ENCODE data around the gene IGSF9. TPM values are rescaled to one million over a fixed set of nuclear protein-coding genes. Genes with fewer than 3 reads are reported as not detected.

The IGSF9 gene
- polyA plus RNA-seq, 1 donor from 2014 or later, result 11.8 TPM

DNA sequence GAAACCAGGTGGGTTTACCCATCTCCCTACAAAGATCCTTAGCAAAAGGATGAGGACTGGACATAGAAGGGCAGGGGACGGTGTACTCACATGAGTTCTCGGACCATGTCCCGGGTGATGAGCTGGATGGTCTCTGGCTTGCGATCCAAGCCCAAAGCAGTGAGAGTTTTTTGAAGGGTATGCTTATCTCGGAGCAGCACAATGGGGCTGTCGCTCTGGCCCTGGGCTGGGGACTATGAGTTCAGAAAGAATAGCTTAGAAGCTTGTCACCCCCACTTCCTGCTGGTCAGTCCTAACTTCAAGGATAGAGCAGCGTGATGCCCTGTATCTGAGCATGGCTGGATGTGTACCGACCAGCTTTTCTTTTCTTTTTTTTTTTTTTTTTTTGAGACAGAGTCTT lies 55.0 kb downstream of the IGSF9 start:
- Histone ChIP-seq H4K20me1 (ENCODE audit: insufficient read depth) (no peaks in the 10 kb centered on the region), H3K27me3 (ENCODE audit: insufficient read depth, low read depth, low read length) (no peaks in the 10 kb centered on the region), H3K9ac (ENCODE audit: low read length) (no peak overlapping the region), H3K4me2 (ENCODE audit: low read length) (no peak overlapping the region), H3K9me2 (ENCODE audit: insufficient read depth, low read length) (no peaks in the 10 kb centered on the region), H3K4me3 (ENCODE audit: low read length) (no peak overlapping the region), H2AFZ (ENCODE audit: low read depth, low read length) (no peak overlapping the region), H3K36me3 (ENCODE audit: insufficient read depth, low read length) (no peaks in the 10 kb centered on the region), H3K79me2 (replicated peaks; ENCODE audit: insufficient read depth, low read length) (no peaks in the 10 kb centered on the region), H3K27ac (ENCODE audit: low read length) (no peak overlapping the region), H3F3A (ENCODE audit: insufficient read depth, low read length, poor library complexity, severe bottlenecking) (no peaks in the 10 kb centered on the region), H3K9me3 (ENCODE audit: low read length) (no peaks in the 10 kb centered on the region)
- TF ChIP-seq, protein P1, sequence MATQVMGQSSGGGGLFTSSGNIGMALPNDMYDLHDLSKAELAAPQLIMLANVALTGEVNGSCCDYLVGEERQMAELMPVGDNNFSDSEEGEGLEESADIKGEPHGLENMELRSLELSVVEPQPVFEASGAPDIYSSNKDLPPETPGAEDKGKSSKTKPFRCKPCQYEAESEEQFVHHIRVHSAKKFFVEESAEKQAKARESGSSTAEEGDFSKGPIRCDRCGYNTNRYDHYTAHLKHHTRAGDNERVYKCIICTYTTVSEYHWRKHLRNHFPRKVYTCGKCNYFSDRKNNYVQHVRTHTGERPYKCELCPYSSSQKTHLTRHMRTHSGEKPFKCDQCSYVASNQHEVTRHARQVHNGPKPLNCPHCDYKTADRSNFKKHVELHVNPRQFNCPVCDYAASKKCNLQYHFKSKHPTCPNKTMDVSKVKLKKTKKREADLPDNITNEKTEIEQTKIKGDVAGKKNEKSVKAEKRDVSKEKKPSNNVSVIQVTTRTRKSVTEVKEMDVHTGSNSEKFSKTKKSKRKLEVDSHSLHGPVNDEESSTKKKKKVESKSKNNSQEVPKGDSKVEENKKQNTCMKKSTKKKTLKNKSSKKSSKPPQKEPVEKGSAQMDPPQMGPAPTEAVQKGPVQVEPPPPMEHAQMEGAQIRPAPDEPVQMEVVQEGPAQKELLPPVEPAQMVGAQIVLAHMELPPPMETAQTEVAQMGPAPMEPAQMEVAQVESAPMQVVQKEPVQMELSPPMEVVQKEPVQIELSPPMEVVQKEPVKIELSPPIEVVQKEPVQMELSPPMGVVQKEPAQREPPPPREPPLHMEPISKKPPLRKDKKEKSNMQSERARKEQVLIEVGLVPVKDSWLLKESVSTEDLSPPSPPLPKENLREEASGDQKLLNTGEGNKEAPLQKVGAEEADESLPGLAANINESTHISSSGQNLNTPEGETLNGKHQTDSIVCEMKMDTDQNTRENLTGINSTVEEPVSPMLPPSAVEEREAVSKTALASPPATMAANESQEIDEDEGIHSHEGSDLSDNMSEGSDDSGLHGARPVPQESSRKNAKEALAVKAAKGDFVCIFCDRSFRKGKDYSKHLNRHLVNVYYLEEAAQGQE (IDR thresholded peaks at IDR 0.05; ENCODE audit: borderline replicate concordance), result no peak
- no peak for TF ChIP-seq EZH2 (IDR thresholded peaks at IDR 0.05; ENCODE audit: borderline replicate concordance, insufficient read depth, low read length, poor library complexity, severe bottlenecking)
- TF ChIP-seq SMC3 (conservative IDR thresholded peaks at IDR 0.05; ENCODE audit: poor library complexity), result no peak

DNA sequence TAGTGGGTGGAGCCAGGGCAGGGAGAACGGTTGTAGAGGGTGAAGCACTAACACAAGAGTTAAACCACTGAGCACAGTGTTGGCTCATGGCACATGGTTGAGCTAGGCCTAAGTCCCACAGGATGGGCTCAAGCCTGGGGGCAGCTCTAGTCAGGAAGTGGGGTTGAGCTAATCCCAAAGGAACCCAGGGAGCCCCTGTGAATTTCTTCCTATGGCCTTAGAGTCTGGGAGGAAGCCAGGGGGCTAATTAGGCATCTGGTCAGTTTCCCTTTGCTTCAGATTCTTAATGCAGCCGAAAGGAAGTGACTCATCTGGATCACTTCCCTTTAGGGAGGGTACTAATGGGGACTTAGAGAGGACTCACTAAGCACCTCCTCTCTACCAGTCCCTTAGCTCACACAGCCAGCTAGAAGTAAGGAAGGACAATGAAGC lies 55.6 kb downstream of the IGSF9 start:
- Histone ChIP-seq H3K4me2 (ENCODE audit: low read length) (no peak overlapping the region), H3K9me2 (ENCODE audit: insufficient read depth, low read length) (no peaks in the 10 kb centered on the region), H3K9me3 (ENCODE audit: low read length) (no peaks in the 10 kb centered on the region), H3K27me3 (ENCODE audit: insufficient read depth, low read depth, low read length) (no peaks in the 10 kb centered on the region), H3K79me2 (replicated peaks; ENCODE audit: insufficient read depth, low read length) (no peaks in the 10 kb centered on the region), H4K20me1 (ENCODE audit: insufficient read depth) (no peaks in the 10 kb centered on the region), H3K36me3 (ENCODE audit: insufficient read depth, low read length) (no peaks in the 10 kb centered on the region), H3K4me3 (ENCODE audit: low read length) (no peak overlapping the region), H3K9ac (ENCODE audit: low read length) (no peak overlapping the region), H3K27ac (ENCODE audit: low read length) (no peak overlapping the region), H3F3A (ENCODE audit: insufficient read depth, low read length, poor library complexity, severe bottlenecking) (no peaks in the 10 kb centered on the region), H2AFZ (ENCODE audit: low read depth, low read length) (no peak overlapping the region)
- TF ChIP-seq, protein P1 (IDR thresholded peaks at IDR 0.05; ENCODE audit: borderline replicate concordance), result no peak
- TF ChIP-seq EZH2 (IDR thresholded peaks at IDR 0.05; ENCODE audit: borderline replicate concordance, insufficient read depth, low read length, poor library complexity, severe bottlenecking), result no peak

DNA sequence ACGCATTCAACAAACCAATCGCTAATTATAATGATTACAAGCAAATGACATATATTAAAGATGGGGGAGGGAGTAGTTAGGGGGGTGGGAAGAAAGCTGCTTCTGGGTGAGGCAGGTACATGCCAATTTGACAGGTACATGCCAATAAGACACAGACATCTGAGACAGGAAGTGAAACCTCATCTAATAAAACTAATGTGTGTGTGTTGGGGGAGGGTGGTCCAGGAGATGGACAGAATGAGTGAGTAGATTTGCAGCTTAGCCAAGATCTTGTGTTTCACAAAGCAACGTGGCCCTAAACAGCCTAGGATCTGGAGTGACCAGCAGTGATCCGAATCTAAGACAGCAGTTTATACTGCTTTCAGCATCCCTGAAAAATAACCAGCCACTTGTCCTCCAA lies 56.2 kb downstream of the IGSF9 start:
- Histone ChIP-seq H3K79me2 (replicated peaks; ENCODE audit: insufficient read depth, low read length) (no peaks in the 10 kb centered on the region), H3K4me3 (ENCODE audit: low read length) (no peak overlapping the region), H3K36me3 (ENCODE audit: insufficient read depth, low read length) (no peaks in the 10 kb centered on the region), H3K27ac (ENCODE audit: low read length) (no peak overlapping the region), H4K20me1 (ENCODE audit: insufficient read depth) (no peaks in the 10 kb centered on the region), H3K9ac (ENCODE audit: low read length) (no peak overlapping the region), H3K4me2 (ENCODE audit: low read length) (no peak overlapping the region), H3K27me3 (ENCODE audit: insufficient read depth, low read depth, low read length) (no peaks in the 10 kb centered on the region), H3K9me2 (ENCODE audit: insufficient read depth, low read length) (no peaks in the 10 kb centered on the region), H3K9me3 (ENCODE audit: low read length) (no peaks in the 10 kb centered on the region), H2AFZ (ENCODE audit: low read depth, low read length) (no peak overlapping the region), H3F3A (ENCODE audit: insufficient read depth, low read length, poor library complexity, severe bottlenecking) (no peaks in the 10 kb centered on the region)
- TF ChIP-seq TAF1 (IDR thresholded peaks at IDR 0.05; ENCODE audit: low read depth) (no peak), SMC3 (conservative IDR thresholded peaks at IDR 0.05; ENCODE audit: poor library complexity) (no peak), EP300 (conservative IDR thresholded peaks at IDR 0.05; ENCODE audit: poor library complexity, severe bottlenecking) (no peak), RAD21 (conservative IDR thresholded peaks at IDR 0.05) (no peak), MXI1 (conservative IDR thresholded peaks at IDR 0.05; ENCODE audit: poor library complexity, severe bottlenecking) (no peak), EZH2 (IDR thresholded peaks at IDR 0.05; ENCODE audit: borderline replicate concordance, insufficient read depth, low read length, poor library complexity, severe bottlenecking) (no peak), POLR2AphosphoS5 (IDR thresholded peaks at IDR 0.05) (no peak)
- TF ChIP-seq, protein P1 (IDR thresholded peaks at IDR 0.05; ENCODE audit: borderline replicate concordance), result no peak
- TF ChIP-seq, protein P2, sequence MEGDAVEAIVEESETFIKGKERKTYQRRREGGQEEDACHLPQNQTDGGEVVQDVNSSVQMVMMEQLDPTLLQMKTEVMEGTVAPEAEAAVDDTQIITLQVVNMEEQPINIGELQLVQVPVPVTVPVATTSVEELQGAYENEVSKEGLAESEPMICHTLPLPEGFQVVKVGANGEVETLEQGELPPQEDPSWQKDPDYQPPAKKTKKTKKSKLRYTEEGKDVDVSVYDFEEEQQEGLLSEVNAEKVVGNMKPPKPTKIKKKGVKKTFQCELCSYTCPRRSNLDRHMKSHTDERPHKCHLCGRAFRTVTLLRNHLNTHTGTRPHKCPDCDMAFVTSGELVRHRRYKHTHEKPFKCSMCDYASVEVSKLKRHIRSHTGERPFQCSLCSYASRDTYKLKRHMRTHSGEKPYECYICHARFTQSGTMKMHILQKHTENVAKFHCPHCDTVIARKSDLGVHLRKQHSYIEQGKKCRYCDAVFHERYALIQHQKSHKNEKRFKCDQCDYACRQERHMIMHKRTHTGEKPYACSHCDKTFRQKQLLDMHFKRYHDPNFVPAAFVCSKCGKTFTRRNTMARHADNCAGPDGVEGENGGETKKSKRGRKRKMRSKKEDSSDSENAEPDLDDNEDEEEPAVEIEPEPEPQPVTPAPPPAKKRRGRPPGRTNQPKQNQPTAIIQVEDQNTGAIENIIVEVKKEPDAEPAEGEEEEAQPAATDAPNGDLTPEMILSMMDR (IDR thresholded peaks at IDR 0.05; ENCODE audit: poor library complexity, severe bottlenecking), result no peak

All from neural cell (in vitro differentiated cells).